ENCODE data around the gene WDR41.

GRCh38 chr5:77413049-77413448 lies 79.1 kb downstream of the WDR41 start:
- TF ChIP-seq EZH2 (IDR thresholded peaks at IDR 0.05; ENCODE audit: borderline replicate concordance, low read length) = no peak
- no peak for TF ChIP-seq CTCF (conservative IDR thresholded peaks at IDR 0.05 in 1 of 2, IDR thresholded peaks at IDR 0.05 in 1 of 2; ENCODE audit: extremely low read depth in 1 of 2, insufficient read depth in 1 of 2, low read depth in 1 of 2, low read length in 2 of 2)
